ENCODE results near the gene PRSS57. TPM values are rescaled to one million over a fixed set of nuclear protein-coding genes. Genes with fewer than 3 reads are reported as not detected.

PRSS57 gene
- total RNA-seq, 1 donor from 2014 or later = not detected

- TF ChIP-seq CTCF (IDR thresholded peaks at IDR 0.05) = no peak
- no peaks in the 10 kb centered on the region for H3K27me3 Mint-ChIP-seq (ENCODE audit: unreplicated experiment)
- no peak overlapping the region for H3K27ac Mint-ChIP-seq (ENCODE audit: unreplicated experiment)
- H3K36me3 Mint-ChIP-seq (ENCODE audit: unreplicated experiment) = no peaks in the 10 kb centered on the region
- no peaks in the 10 kb centered on the region for H3K4me1 Mint-ChIP-seq (ENCODE audit: unreplicated experiment)
- no peak overlapping the region for H3K4me3 Mint-ChIP-seq (ENCODE audit: unreplicated experiment)
- no peak for DNase-seq (ENCODE audit: extremely low spot score, unreplicated experiment)
- no peaks in the 10 kb centered on the region for H3K9me3 Mint-ChIP-seq (ENCODE audit: unreplicated experiment)
Measured at GRCh38 chr19:694481-695351, 536 bp downstream of the PRSS57 start.

- Mint-ChIP-seq H3K9me3 (ENCODE audit: unreplicated experiment) (no peaks in the 10 kb centered on the region), H3K4me1 (ENCODE audit: unreplicated experiment) (peaks cover 8% of the 10 kb centered on the region), H3K27ac (ENCODE audit: unreplicated experiment) (no peak overlapping the region), H3K36me3 (ENCODE audit: unreplicated experiment) (no peaks in the 10 kb centered on the region), H3K4me3 (ENCODE audit: unreplicated experiment) (no peak overlapping the region), H3K27me3 (ENCODE audit: unreplicated experiment) (no peaks in the 10 kb centered on the region)
- no peak for TF ChIP-seq CTCF (IDR thresholded peaks at IDR 0.05)
- DNase-seq (ENCODE audit: extremely low spot score, unreplicated experiment) = no peak
Measured at GRCh38 chr19:690203-690602, 5.0 kb downstream of the PRSS57 start.

- no peak for DNase-seq (ENCODE audit: extremely low spot score, unreplicated experiment)
- Mint-ChIP-seq H3K4me1 (ENCODE audit: unreplicated experiment) (peaks cover 8% of the 10 kb centered on the region), H3K9me3 (ENCODE audit: unreplicated experiment) (no peaks in the 10 kb centered on the region), H3K27ac (ENCODE audit: unreplicated experiment) (no peak overlapping the region), H3K27me3 (ENCODE audit: unreplicated experiment) (no peaks in the 10 kb centered on the region), H3K4me3 (ENCODE audit: unreplicated experiment) (no peak overlapping the region), H3K36me3 (ENCODE audit: unreplicated experiment) (no peaks in the 10 kb centered on the region)
- no peak for TF ChIP-seq CTCF (IDR thresholded peaks at IDR 0.05)
Measured at GRCh38 chr19:688992-689391, 6.3 kb downstream of the PRSS57 start.

GRCh38 chr19:688214-688613 is 7.0 kb downstream of the PRSS57 start:
- Mint-ChIP-seq H3K36me3 (ENCODE audit: unreplicated experiment) (no peaks in the 10 kb centered on the region), H3K9me3 (ENCODE audit: unreplicated experiment) (no peaks in the 10 kb centered on the region), H3K27ac (ENCODE audit: unreplicated experiment) (no peak overlapping the region), H3K4me1 (ENCODE audit: unreplicated experiment) (peaks cover 8% of the 10 kb centered on the region), H3K27me3 (ENCODE audit: unreplicated experiment) (no peaks in the 10 kb centered on the region), H3K4me3 (ENCODE audit: unreplicated experiment) (no peak overlapping the region)
- no peak for DNase-seq (ENCODE audit: extremely low spot score, unreplicated experiment)
- no peak for TF ChIP-seq CTCF (IDR thresholded peaks at IDR 0.05)

GRCh38 chr19:687569-688166 is 7.6 kb downstream of the PRSS57 start:
- no peak for DNase-seq (ENCODE audit: extremely low spot score, unreplicated experiment)
- Mint-ChIP-seq H3K36me3 (ENCODE audit: unreplicated experiment) (no peaks in the 10 kb centered on the region), H3K27ac (ENCODE audit: unreplicated experiment) (no peak overlapping the region), H3K9me3 (ENCODE audit: unreplicated experiment) (no peaks in the 10 kb centered on the region), H3K4me1 (ENCODE audit: unreplicated experiment) (peaks cover 8% of the 10 kb centered on the region), H3K27me3 (ENCODE audit: unreplicated experiment) (no peaks in the 10 kb centered on the region), H3K4me3 (ENCODE audit: unreplicated experiment) (no peak overlapping the region)
- TF ChIP-seq CTCF (IDR thresholded peaks at IDR 0.05) = no peak
